GM12801 (cell line): Measurements from ENCODE around the gene C8B.

ENCODE experiments used
- CTCF ChIP-seq: IDR thresholded peaks from one replicate; pipeline ENCODE4 v1.5.1; 2011; ENCODE audit warnings: control low read depth; ENCODE audit not compliant: insufficient read length; ENCODE audit errors: extremely low read depth

Gene C8B

GRCh38 chr1:56948403-56949023 is 17.3 kb downstream of the C8B start:
- no peak for TF ChIP-seq CTCF

- TF ChIP-seq CTCF = no peak
These were observed 25.8 kb downstream of the C8B start for GRCh38 chr1:56940039-56940438.

GRCh38 chr1:56939209-56939608 is 26.6 kb downstream of the C8B start:
- TF ChIP-seq CTCF = no peak

GRCh38 chr1:56938646-56939045 is 27.2 kb downstream of the C8B start:
- TF ChIP-seq CTCF = no peak

GRCh38 chr1:56934430-56935060 is 31.3 kb downstream of the C8B start:
- no peak for TF ChIP-seq CTCF

GRCh38 chr1:56933606-56934005 is 32.2 kb downstream of the C8B start:
- no peak for TF ChIP-seq CTCF

GRCh38 chr1:56933161-56933560 is 32.7 kb downstream of the C8B start:
- TF ChIP-seq CTCF = no peak
